ENCODE measurements around the gene ZBED3.

The ZBED3 gene

DNA sequence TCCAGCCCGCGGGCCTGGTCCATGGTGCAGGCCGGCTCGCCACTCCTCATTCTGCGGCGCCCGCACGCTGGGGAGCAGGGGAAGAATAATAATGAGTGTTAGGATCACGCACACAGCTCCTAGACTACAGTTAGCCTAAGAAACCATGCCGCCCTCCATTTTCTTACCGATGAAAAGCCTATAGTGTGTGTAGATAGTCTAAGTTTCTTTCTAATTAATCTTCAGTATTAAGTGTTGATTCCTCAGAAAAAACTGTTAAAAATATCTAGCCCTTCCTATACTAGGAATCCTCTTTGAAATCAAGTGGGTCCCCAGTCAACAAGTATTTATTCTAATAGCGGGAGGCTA is 9.3 kb downstream of the ZBED3 start:
- no peak for TF ChIP-seq CTCF (conservative IDR thresholded peaks at IDR 0.05; ENCODE audit: low read depth, low read length)
- no peak for DNase-seq (ENCODE audit: low read depth)
- peak overlapping the region; percentile 54 for H3K4me3 ChIP-seq (ENCODE audit: low read depth, low read length)

DNA sequence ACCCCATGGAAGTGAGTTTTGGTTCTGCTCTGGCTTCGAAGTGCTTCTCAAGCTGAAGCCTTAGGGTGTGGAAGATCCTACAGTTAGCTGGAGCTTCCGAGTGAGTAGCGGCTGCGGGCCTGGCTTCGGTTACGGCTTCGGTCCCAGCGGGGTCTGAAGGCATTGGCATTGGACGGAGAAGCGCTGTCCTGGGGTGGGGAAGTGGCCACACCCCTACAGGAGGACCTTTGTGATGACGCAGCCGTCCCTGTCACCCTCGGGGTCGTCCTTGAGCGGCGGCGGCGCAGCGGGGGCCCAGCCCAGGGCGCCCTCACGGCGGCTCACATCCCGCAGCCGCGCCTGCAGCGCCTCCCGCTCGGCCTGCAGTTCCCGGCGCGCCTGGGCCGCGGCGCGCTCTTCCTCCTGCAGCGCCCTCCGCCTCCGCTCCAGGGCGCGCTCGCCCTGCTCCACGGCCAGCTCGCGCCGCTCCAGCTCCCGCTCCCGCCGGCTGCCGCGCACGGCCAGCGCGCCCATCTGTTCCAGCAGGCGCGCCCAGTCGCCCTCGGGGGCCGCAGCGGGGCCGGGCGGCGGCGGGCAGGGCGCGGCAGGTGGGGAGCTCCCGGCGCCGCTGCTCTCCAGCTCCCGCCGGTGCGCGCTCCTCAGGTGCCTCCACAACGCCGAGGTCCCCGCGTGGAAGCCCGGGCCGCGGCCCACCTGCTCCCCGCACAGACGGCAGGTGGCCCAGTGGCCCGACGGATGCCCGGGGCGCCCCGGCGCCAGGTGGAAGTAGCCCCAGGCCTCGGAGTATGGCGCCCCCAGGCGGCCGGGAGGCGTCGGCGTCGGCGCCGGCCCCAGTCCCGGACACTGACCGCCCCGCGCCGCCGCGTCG is 9.9 kb downstream of the ZBED3 start:
- TF ChIP-seq CTCF (conservative IDR thresholded peaks at IDR 0.05; ENCODE audit: low read depth, low read length) = peak; percentile 54
- DNase-seq (ENCODE audit: low read depth) = peak; percentile 74
- H3K4me3 ChIP-seq (ENCODE audit: low read depth, low read length) = peak overlapping the region; percentile 54

GRCh38 chr5:77074745-77075144 is 12.3 kb downstream of the ZBED3 start:
- H3K4me3 ChIP-seq (ENCODE audit: low read depth, low read length) = no peak overlapping the region
- no peak for DNase-seq (ENCODE audit: low read depth)
- no peak for TF ChIP-seq CTCF (conservative IDR thresholded peaks at IDR 0.05; ENCODE audit: low read depth, low read length)

DNA sequence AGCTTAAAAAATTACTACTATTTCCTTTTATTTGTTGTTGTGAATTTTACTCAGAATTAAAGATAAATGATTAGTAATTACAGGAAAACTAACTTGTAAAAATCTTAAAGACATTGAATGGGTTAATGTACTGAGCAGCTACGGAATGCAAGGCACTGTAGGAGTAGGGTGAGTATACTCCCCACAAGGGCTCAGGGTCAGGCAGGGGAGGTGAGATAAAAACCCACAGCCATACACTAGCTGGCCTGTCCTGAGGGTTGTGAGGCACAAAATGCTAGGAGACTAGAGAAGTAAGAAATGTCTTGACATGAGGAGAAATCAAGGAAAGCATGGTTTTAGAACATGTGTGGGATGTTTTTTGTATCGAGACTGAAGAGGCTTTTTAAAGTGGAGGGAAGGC is 13.4 kb downstream of the ZBED3 start:
- no peak for TF ChIP-seq CTCF (conservative IDR thresholded peaks at IDR 0.05; ENCODE audit: low read depth, low read length)
- peak; percentile 67 for DNase-seq (ENCODE audit: low read depth)
- no peak overlapping the region for H3K4me3 ChIP-seq (ENCODE audit: low read depth, low read length)

DNA sequence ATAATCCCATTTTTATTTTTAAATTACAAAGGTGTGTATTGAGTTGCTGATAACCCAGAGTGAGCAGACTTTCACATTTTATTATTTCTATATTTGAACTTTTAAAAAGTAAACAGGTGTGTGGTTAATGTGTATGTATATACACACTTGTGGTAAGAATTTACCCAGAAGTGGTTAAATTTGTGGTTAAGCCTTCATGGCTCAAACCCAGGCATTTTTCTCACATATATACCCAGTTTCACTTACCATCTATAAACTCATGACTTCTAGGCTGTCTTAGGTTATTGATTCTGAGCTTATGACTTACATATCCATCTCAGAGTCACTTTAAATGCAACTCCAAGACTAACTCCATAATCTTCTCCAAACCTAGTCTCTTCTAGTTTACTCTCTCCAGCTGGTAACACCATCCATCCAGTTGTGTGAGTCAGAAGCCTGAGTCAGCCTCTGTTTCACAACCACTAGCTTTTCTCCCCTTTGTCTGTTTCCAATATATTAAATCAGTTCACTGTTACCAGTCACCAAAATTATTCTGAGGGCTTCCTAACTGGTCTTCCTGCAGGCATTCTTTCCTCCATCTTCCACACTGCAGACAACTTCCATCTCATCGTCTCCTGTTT is 20.2 kb downstream of the ZBED3 start:
- no peak for TF ChIP-seq CTCF (conservative IDR thresholded peaks at IDR 0.05; ENCODE audit: low read depth, low read length)
- peak; percentile 74 for DNase-seq (ENCODE audit: low read depth)
- no peak overlapping the region for H3K4me3 ChIP-seq (ENCODE audit: low read depth, low read length)

- no peak overlapping the region for H3K4me3 ChIP-seq (ENCODE audit: low read depth, low read length)
- TF ChIP-seq CTCF (conservative IDR thresholded peaks at IDR 0.05; ENCODE audit: low read depth, low read length) = no peak
- DNase-seq (ENCODE audit: low read depth) = no peak
These were observed 20.9 kb downstream of the ZBED3 start for GRCh38 chr5:77066184-77066583.

DNA sequence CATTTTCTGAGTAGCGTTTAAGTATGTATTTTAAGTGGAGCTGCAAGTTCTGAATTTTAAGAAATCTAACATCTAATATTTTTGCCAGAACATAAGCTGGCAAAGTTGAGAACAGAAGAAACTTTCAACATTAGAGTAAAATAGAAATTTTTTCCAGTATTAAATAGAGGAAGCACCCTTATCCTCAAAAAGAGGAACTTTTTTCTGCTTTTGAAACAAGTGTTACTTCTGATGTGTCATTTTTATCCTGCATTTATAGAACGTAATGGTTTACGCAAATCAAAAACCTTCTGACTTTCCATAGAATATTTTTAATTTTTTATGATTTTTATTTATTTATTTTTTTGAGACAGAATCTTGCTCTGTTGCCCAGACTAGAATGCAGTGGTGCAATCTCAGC is 21.8 kb downstream of the ZBED3 start:
- TF ChIP-seq CTCF (conservative IDR thresholded peaks at IDR 0.05; ENCODE audit: low read depth, low read length) = no peak
- H3K4me3 ChIP-seq (ENCODE audit: low read depth, low read length) = no peak overlapping the region

More for the DNA sequence above, 21.8 kb downstream of the ZBED3 start:
- no peak for DNase-seq (ENCODE audit: low read depth)
